Stomach (tissue), 9 donors: ENCODE results near the gene MALT1. TPM values are rescaled to one million over a fixed set of nuclear protein-coding genes. Genes with fewer than 3 reads are reported as not detected.

Experiments
- DNase-seq, 2 donors: peaks; one replicate each; pipeline versions ENCODE4 v3.0.0 to v3.0.0-alpha.2; 2013 to 2019
- H3K27ac ChIP-seq, 5 donors: fragments of 200-600 bp in 4 of 5; sonication (generic) in 4 of 5; one replicate each; pipeline ENCODE4 v1.5.1; 2013 to 2019; ENCODE audit warnings: mild to moderate bottlenecking in 1 of 5, moderate library complexity in 1 of 5
- H3K27me3 ChIP-seq, 3 donors: fragments of 200-600 bp; sonication (generic); one replicate each; pipeline ENCODE4 v1.5.1; 2017 to 2019; ENCODE audit warnings: mixed run types in 1 of 3
- H3K36me3 ChIP-seq, 4 donors: fragments of 200-600 bp; sonication (generic); 1 replicate in 3 of 4; 2 replicates in 1 of 4; pipeline ENCODE4 v1.5.1; 2016 to 2019
- H3K4me1 ChIP-seq, 4 donors: fragments of 200-600 bp; sonication (generic); one replicate each; pipeline ENCODE4 v1.5.1; 2016 to 2019
- H3K4me3 ChIP-seq, 4 donors: fragments of 200-600 bp; sonication (generic) in 3 of 4; one replicate each; pipeline ENCODE4 v1.5.1; 2016 to 2019; ENCODE audit warnings: mild to moderate bottlenecking in 1 of 4
- H3K9me3 ChIP-seq, 4 donors: fragments of 200-600 bp; sonication (generic); one replicate each; pipeline ENCODE4 v1.5.1; 2016 to 2019
- CTCF ChIP-seq, 7 experiments: fragments of 450-650 bp in 4 of 7; fragments of 200-600 bp in 3 of 7; sonication (generic) in 3 of 7; IDR thresholded peaks; one replicate each; pipeline ENCODE4 v1.5.1; 2016 to 2019; ENCODE audit warnings: antibody characterized with exemption in 7 of 7, control low read depth in 2 of 7, mild to moderate bottlenecking in 1 of 7
- EP300 ChIP-seq: sonication (generic); formaldehyde crosslinking; IDR thresholded peaks from one replicate; pipeline ENCODE4 v1.6.1; 2017; ENCODE audit warnings: antibody characterized with exemption
- POLR2A ChIP-seq, 4 donors: fragments of 450-650 bp; IDR thresholded peaks; one replicate each; pipeline ENCODE4 v1.6.1; 2016; ENCODE audit warnings: antibody characterized with exemption in 4 of 4, control low read depth in 2 of 4, mild to moderate bottlenecking in 1 of 4, moderate library complexity in 1 of 4
- POLR2AphosphoS5 ChIP-seq, 3 donors: sonication (generic); formaldehyde crosslinking; IDR thresholded peaks; one replicate each; pipeline ENCODE4 v1.6.1; 2016; ENCODE audit warnings: antibody characterized with exemption in 3 of 3
- WGBS, 5 donors: extraction: QIAGEN DNeasy Blood & Tissue Kit in 3 of 5; methylation state at CpG; one replicate each; pipeline versions ENCODE4 v1.1.5 to v1.1.7; 2013 to 2018; 5-methylcytosine and 5-hydroxymethylcytosine counted together
- intact Hi-C: fragments of 100-400 bp; cut with DNase I; formaldehyde crosslinking; loops from one replicate; pipeline ENCODE4 v1.15.1; 2023; ENCODE audit warnings: low total_unique reads
- polyA plus RNA-seq, 3 donors: library from polyadenylated mRNA; stranded (reverse); fragments of 200-250 nt; gene quantifications; one replicate each; pipeline ENCODE4 v1.2.3, GENCODE V29; 2013
- total RNA-seq, 5 donors: library from RNA; depleted of rRNA; stranded (reverse); fragments of >200 nt; gene quantifications; one replicate each; pipeline versions ENCODE4 v1.1.0 to v1.2.3, GENCODE V29; 2014 to 2016
- donor health status: healthy with polysubstance abuse.
- donor health status: Bipolar disorder and iron deficiency.
- donor health status: healthy.

Gene MALT1
- total and polyA plus RNA-seq, 8 donors, result 4.9 to 85.7 (median 13.8) TPM

- DNase-seq, result no peak
- WGBS, 5 donors, result 76 to 85% (median 78%) methylated on average over 8 of the region's 8 CpGs
- Histone ChIP-seq H3K27me3 (no peaks in the 10 kb centered on the region), H3K4me3 (no peak overlapping the region), H3K27ac (no peak overlapping the region), H3K4me1 (peaks cover 0 to 12% (median 0%) of the 10 kb centered on the region in 4 donors), H3K9me3 (no peaks in the 10 kb centered on the region), H3K36me3 (peaks cover under 1 to 47% (median 38%) of the 10 kb centered on the region in 4 donors)
- intact Hi-C loops, result no loop called here
- no peak for TF ChIP-seq EP300
- no peak for TF ChIP-seq POLR2AphosphoS5 (IDR thresholded peaks at IDR 0.05)
- no peak for TF ChIP-seq CTCF (IDR thresholded peaks at IDR 0.05)
- TF ChIP-seq POLR2A (IDR thresholded peaks at IDR 0.05), result no peak
Measured at GRCh38 chr18:58694720-58695468, 23.6 kb downstream of the MALT1 start.

- Histone ChIP-seq H3K36me3 (peaks cover 5 to 47% (median 36%) of the 10 kb centered on the region in 4 donors), H3K4me3 (no peak overlapping the region), H3K27ac (no peak overlapping the region), H3K4me1 (peaks cover 0 to 12% (median 0%) of the 10 kb centered on the region in 4 donors), H3K27me3 (no peaks in the 10 kb centered on the region), H3K9me3 (no peaks in the 10 kb centered on the region)
- no peak for TF ChIP-seq CTCF (IDR thresholded peaks at IDR 0.05)
- TF ChIP-seq POLR2A (IDR thresholded peaks at IDR 0.05), result no peak
- TF ChIP-seq EP300, result no peak
- no peak for TF ChIP-seq POLR2AphosphoS5 (IDR thresholded peaks at IDR 0.05)
- 94 to 100% (median 97%) methylated on average over 5 of the region's 5 CpGs for WGBS, 5 donors
- no peak for DNase-seq
- intact Hi-C loops, result no loop called here
Measured at GRCh38 chr18:58695772-58696171, 24.5 kb downstream of the MALT1 start.

GRCh38 chr18:58697146-58697545, 25.9 kb downstream of the MALT1 start:
- Histone ChIP-seq H3K4me1 (peaks cover 0 to 12% (median 0%) of the 10 kb centered on the region in 4 donors), H3K27me3 (no peaks in the 10 kb centered on the region), H3K27ac (no peak overlapping the region), H3K36me3 (peaks cover 13 to 54% (median 46%) of the 10 kb centered on the region in 4 donors), H3K4me3 (no peak overlapping the region), H3K9me3 (no peaks in the 10 kb centered on the region)
- no peak for DNase-seq
- WGBS, 5 donors, result 89 to 96% (median 92%) methylated on average over 4 of the region's 4 CpGs
- no peak for TF ChIP-seq POLR2AphosphoS5 (IDR thresholded peaks at IDR 0.05)
- no peak for TF ChIP-seq CTCF (IDR thresholded peaks at IDR 0.05)
- no peak for TF ChIP-seq POLR2A (IDR thresholded peaks at IDR 0.05)
- TF ChIP-seq EP300, result no peak
- intact Hi-C loops, result no loop called here

- Histone ChIP-seq H3K4me3 (no peak overlapping the region), H3K36me3 (peaks cover 13 to 70% (median 57%) of the 10 kb centered on the region in 4 donors), H3K9me3 (no peaks in the 10 kb centered on the region), H3K27ac (no peak overlapping the region), H3K4me1 (peaks cover 0 to 10% (median 0%) of the 10 kb centered on the region in 4 donors), H3K27me3 (no peaks in the 10 kb centered on the region)
- no peak for DNase-seq
- no peak for TF ChIP-seq POLR2AphosphoS5 (IDR thresholded peaks at IDR 0.05)
- no peak for TF ChIP-seq POLR2A (IDR thresholded peaks at IDR 0.05)
- no peak for TF ChIP-seq CTCF (IDR thresholded peaks at IDR 0.05)
- TF ChIP-seq EP300, result no peak
- WGBS, 5 donors, result 85 to 97% (median 87%) methylated on average over 2 of the region's 2 CpGs
- intact Hi-C loops, result no loop called here
Measured at GRCh38 chr18:58698701-58699193, 27.5 kb downstream of the MALT1 start.
